ENCODE results near the gene PRKAG1.
A peak's percentile ranks its signal among the peaks of the same experiment; 100 is the strongest.

Gene PRKAG1

GRCh38 chr12:49059299-49060171 is 41.0 kb upstream of the PRKAG1 start:
- TF ChIP-seq CTCF (IDR thresholded peaks at IDR 0.05; ENCODE audit: borderline replicate concordance, insufficient read depth, low read depth, low read length) = no peak
- peak overlapping the region; percentile 80 for H3K4me3 ChIP-seq (ENCODE audit: low read depth, low read length)

GRCh38 chr12:49059045-49059298 is 40.4 kb upstream of the PRKAG1 start:
- H3K4me3 ChIP-seq (ENCODE audit: low read depth, low read length) = peak overlapping the region; percentile 80
- no peak for TF ChIP-seq CTCF (IDR thresholded peaks at IDR 0.05; ENCODE audit: borderline replicate concordance, insufficient read depth, low read depth, low read length)

GRCh38 chr12:49058366-49059044 is 39.9 kb upstream of the PRKAG1 start:
- peak overlapping the region; percentile 80 for H3K4me3 ChIP-seq (ENCODE audit: low read depth, low read length)
- TF ChIP-seq CTCF (IDR thresholded peaks at IDR 0.05; ENCODE audit: borderline replicate concordance, insufficient read depth, low read depth, low read length) = no peak

GRCh38 chr12:49057888-49058287 is 39.3 kb upstream of the PRKAG1 start:
- peak overlapping the region; percentile 80 for H3K4me3 ChIP-seq (ENCODE audit: low read depth, low read length)
- no peak for TF ChIP-seq CTCF (IDR thresholded peaks at IDR 0.05; ENCODE audit: borderline replicate concordance, insufficient read depth, low read depth, low read length)

- TF ChIP-seq CTCF (IDR thresholded peaks at IDR 0.05; ENCODE audit: borderline replicate concordance, insufficient read depth, low read depth, low read length) = no peak
- peak overlapping the region; percentile 80 for H3K4me3 ChIP-seq (ENCODE audit: low read depth, low read length)
These were observed 37.6 kb upstream of the PRKAG1 start for GRCh38 chr12:49055978-49056754.

GRCh38 chr12:49055092-49055491 is 36.5 kb upstream of the PRKAG1 start:
- no peak overlapping the region for H3K4me3 ChIP-seq (ENCODE audit: low read depth, low read length)
- no peak for TF ChIP-seq CTCF (IDR thresholded peaks at IDR 0.05; ENCODE audit: borderline replicate concordance, insufficient read depth, low read depth, low read length)
